ENCODE measurements around the gene HSD17B1. TPM values are rescaled to one million over a fixed set of nuclear protein-coding genes. Genes with fewer than 3 reads are reported as not detected.

The HSD17B1 gene
- total RNA-seq, 1 donor from 2014 or later: 0.64 TPM

GRCh38 chr17:42522263-42522790 lies 30.4 kb upstream of the HSD17B1 start:
- DNase-seq (ENCODE audit: low spot score): no peak
- Mint-ChIP-seq H3K27ac (ENCODE audit: unreplicated experiment) (peak overlapping the region; percentile 74), H3K9me3 (ENCODE audit: unreplicated experiment) (no peaks in the 10 kb centered on the region), H3K4me3 (ENCODE audit: unreplicated experiment) (peak overlapping the region; percentile 47), H3K4me1 (ENCODE audit: unreplicated experiment) (peaks cover 66% of the 10 kb centered on the region), H3K36me3 (ENCODE audit: low read depth, unreplicated experiment) (peaks cover 28% of the 10 kb centered on the region), H3K27me3 (ENCODE audit: unreplicated experiment) (peaks cover 17% of the 10 kb centered on the region)
- no peak for TF ChIP-seq CTCF (IDR thresholded peaks at IDR 0.05; ENCODE audit: unreplicated experiment)

- Mint-ChIP-seq H3K27me3 (ENCODE audit: unreplicated experiment) (peaks cover 17% of the 10 kb centered on the region), H3K9me3 (ENCODE audit: unreplicated experiment) (no peaks in the 10 kb centered on the region), H3K4me3 (ENCODE audit: unreplicated experiment) (peak overlapping the region; percentile 47), H3K27ac (ENCODE audit: unreplicated experiment) (peak overlapping the region; percentile 57), H3K4me1 (ENCODE audit: unreplicated experiment) (peaks cover 63% of the 10 kb centered on the region), H3K36me3 (ENCODE audit: low read depth, unreplicated experiment) (peaks cover 29% of the 10 kb centered on the region)
- DNase-seq (ENCODE audit: low spot score): no peak
- TF ChIP-seq CTCF (IDR thresholded peaks at IDR 0.05; ENCODE audit: unreplicated experiment): no peak
Observed at GRCh38 chr17:42522798-42523278, 29.9 kb upstream of the HSD17B1 start.

GRCh38 chr17:42525221-42525620 lies 27.5 kb upstream of the HSD17B1 start:
- Mint-ChIP-seq H3K36me3 (ENCODE audit: low read depth, unreplicated experiment) (peaks cover 25% of the 10 kb centered on the region), H3K4me1 (ENCODE audit: unreplicated experiment) (peaks cover 46% of the 10 kb centered on the region), H3K9me3 (ENCODE audit: unreplicated experiment) (no peaks in the 10 kb centered on the region), H3K27ac (ENCODE audit: unreplicated experiment) (peak overlapping the region; percentile 74), H3K4me3 (ENCODE audit: unreplicated experiment) (no peak overlapping the region), H3K27me3 (ENCODE audit: unreplicated experiment) (peaks cover 6% of the 10 kb centered on the region)
- no peak for TF ChIP-seq CTCF (IDR thresholded peaks at IDR 0.05; ENCODE audit: unreplicated experiment)
- DNase-seq (ENCODE audit: low spot score): no peak

- no peak for DNase-seq (ENCODE audit: low spot score)
- H3K27ac Mint-ChIP-seq (ENCODE audit: unreplicated experiment): peak overlapping the region; percentile 94
- H3K4me3 Mint-ChIP-seq (ENCODE audit: unreplicated experiment): no peak overlapping the region
- TF ChIP-seq CTCF (IDR thresholded peaks at IDR 0.05; ENCODE audit: unreplicated experiment): no peak
- peaks cover 6% of the 10 kb centered on the region for H3K27me3 Mint-ChIP-seq (ENCODE audit: unreplicated experiment)
- peaks cover 22% of the 10 kb centered on the region for H3K36me3 Mint-ChIP-seq (ENCODE audit: low read depth, unreplicated experiment)
- H3K9me3 Mint-ChIP-seq (ENCODE audit: unreplicated experiment): no peaks in the 10 kb centered on the region
- peaks cover 41% of the 10 kb centered on the region for H3K4me1 Mint-ChIP-seq (ENCODE audit: unreplicated experiment)
Observed at GRCh38 chr17:42526031-42526444, 26.7 kb upstream of the HSD17B1 start.

GRCh38 chr17:42527932-42528331 lies 24.8 kb upstream of the HSD17B1 start:
- no peak for DNase-seq (ENCODE audit: low spot score)
- H3K36me3 Mint-ChIP-seq (ENCODE audit: low read depth, unreplicated experiment): peaks cover 8% of the 10 kb centered on the region
- H3K9me3 Mint-ChIP-seq (ENCODE audit: unreplicated experiment): no peaks in the 10 kb centered on the region
- TF ChIP-seq CTCF (IDR thresholded peaks at IDR 0.05; ENCODE audit: unreplicated experiment): no peak
- peaks cover 6% of the 10 kb centered on the region for H3K27me3 Mint-ChIP-seq (ENCODE audit: unreplicated experiment)
- H3K4me1 Mint-ChIP-seq (ENCODE audit: unreplicated experiment): peaks cover 29% of the 10 kb centered on the region
- H3K4me3 Mint-ChIP-seq (ENCODE audit: unreplicated experiment): no peak overlapping the region
- H3K27ac Mint-ChIP-seq (ENCODE audit: unreplicated experiment): peak overlapping the region; percentile 24
